Measurements from ENCODE around the gene CASK. TPM values are rescaled to one million over a fixed set of nuclear protein-coding genes. Genes with fewer than 3 reads are reported as not detected.

Gene CASK
- total and polyA plus RNA-seq, 12 donors, result 4.7 to 53.0 (median 41.3) TPM

DNA sequence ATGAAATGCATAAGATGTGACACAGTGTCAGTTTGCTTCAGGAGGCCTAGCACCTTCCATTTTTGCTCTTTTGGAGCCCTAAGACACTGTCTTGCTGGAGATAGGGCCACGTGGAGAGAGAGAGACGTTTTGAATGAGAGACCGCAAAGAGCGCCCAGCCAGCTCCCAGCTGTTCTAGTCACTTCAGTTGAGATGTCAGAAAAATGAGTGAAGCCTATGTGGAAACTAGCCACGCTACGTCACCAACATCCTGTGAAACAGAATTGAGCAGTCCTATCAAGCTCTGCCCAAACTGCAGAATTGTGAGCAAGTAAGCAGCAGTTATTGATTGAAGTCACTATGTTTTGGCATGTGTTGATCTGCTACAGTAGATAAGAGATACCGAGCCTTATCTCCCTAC, 186.3 kb downstream of the CASK start:
- no peak for DNase-seq
- Histone ChIP-seq H3K9me3 (replicated peaks in 1 of 3) (no peaks in the 10 kb centered on the region), H3K4me1 (replicated peaks in 1 of 2) (no peaks in the 10 kb centered on the region), H3K4me3 (no peak overlapping the region), H3K27me3 (no peaks in the 10 kb centered on the region), H3K27ac (no peak overlapping the region), H3K36me3 (replicated peaks in 1 of 2) (no peaks in the 10 kb centered on the region)
- TF ChIP-seq POLR2A (IDR thresholded peaks at IDR 0.05), result no peak
- TF ChIP-seq, protein P1, sequence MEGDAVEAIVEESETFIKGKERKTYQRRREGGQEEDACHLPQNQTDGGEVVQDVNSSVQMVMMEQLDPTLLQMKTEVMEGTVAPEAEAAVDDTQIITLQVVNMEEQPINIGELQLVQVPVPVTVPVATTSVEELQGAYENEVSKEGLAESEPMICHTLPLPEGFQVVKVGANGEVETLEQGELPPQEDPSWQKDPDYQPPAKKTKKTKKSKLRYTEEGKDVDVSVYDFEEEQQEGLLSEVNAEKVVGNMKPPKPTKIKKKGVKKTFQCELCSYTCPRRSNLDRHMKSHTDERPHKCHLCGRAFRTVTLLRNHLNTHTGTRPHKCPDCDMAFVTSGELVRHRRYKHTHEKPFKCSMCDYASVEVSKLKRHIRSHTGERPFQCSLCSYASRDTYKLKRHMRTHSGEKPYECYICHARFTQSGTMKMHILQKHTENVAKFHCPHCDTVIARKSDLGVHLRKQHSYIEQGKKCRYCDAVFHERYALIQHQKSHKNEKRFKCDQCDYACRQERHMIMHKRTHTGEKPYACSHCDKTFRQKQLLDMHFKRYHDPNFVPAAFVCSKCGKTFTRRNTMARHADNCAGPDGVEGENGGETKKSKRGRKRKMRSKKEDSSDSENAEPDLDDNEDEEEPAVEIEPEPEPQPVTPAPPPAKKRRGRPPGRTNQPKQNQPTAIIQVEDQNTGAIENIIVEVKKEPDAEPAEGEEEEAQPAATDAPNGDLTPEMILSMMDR (IDR thresholded peaks at IDR 0.05), result no peak
- 66 to 82% (median 77%) methylated on average over 7 of the region's 7 CpGs for WGBS, 4 donors
- intact Hi-C loops (cut with DNase I), result no loop called here

DNA sequence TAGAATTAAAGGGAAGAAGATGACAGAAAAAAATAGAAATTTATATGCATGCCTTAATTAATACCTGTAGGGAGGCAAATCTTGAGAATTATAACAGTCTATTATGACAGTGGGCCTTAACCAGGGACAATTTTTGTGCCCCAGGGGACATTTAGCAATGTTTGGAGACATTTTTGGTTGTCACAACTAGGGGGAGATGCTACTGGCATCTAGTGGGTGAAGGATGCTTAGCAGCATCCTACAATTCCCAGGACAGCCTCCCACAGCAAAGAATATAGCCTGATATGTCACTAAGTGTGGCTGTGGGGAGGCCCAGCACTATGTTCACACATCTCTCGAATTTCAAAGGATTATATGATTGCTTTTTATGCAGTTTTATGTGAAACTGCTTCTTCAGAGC, 188.8 kb downstream of the CASK start:
- Histone ChIP-seq H3K27me3 (no peaks in the 10 kb centered on the region), H3K4me1 (replicated peaks in 1 of 2) (no peaks in the 10 kb centered on the region), H3K36me3 (replicated peaks in 1 of 2) (no peaks in the 10 kb centered on the region), H3K4me3 (no peak overlapping the region), H3K9me3 (replicated peaks in 1 of 3) (no peaks in the 10 kb centered on the region), H3K27ac (no peak overlapping the region)
- intact Hi-C loops (cut with DNase I), result no loop called here
- TF ChIP-seq, protein P1 (IDR thresholded peaks at IDR 0.05), result peak in 5 of 6 experiments; percentile 25 to 54 (median 46)
- TF ChIP-seq POLR2A (IDR thresholded peaks at IDR 0.05), result no peak
- DNase-seq, result peak in 2 of 7 donors; percentile 18 to 23
- WGBS, 4 donors, result 19 to 35% (median 20%) methylated on average over 1 of the region's 1 CpG

DNA sequence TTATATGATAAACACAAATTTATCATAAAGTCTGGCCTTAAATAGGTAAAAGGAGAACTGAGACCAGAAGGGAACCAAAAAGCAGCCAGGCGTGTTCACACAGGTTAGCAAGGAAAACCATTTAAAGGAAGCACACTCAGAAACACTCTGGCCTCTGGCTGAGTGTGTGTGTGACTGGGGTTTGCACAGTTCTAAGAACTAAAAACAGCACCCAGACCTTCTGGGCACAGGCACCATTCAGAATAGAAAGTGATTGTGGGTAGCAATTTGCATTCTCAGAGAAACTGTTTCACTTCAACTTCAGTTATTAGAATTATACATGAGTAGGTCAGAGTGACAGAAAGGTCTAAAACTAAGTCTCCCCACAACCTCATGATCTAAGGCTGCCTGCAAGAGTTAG, 189.4 kb downstream of the CASK start:
- Histone ChIP-seq H3K27ac (no peak overlapping the region), H3K4me1 (replicated peaks in 1 of 2) (no peaks in the 10 kb centered on the region), H3K4me3 (no peak overlapping the region), H3K9me3 (replicated peaks in 1 of 3) (no peaks in the 10 kb centered on the region), H3K36me3 (replicated peaks in 1 of 2) (no peaks in the 10 kb centered on the region), H3K27me3 (no peaks in the 10 kb centered on the region)
- intact Hi-C loops (cut with DNase I), result no loop called here
- DNase-seq, result no peak
- no peak for TF ChIP-seq POLR2A (IDR thresholded peaks at IDR 0.05)
- TF ChIP-seq, protein P1 (IDR thresholded peaks at IDR 0.05), result no peak
- WGBS, 4 donors, result 55 to 100% (median 65%) methylated on average over 1 of the region's 1 CpG

DNA sequence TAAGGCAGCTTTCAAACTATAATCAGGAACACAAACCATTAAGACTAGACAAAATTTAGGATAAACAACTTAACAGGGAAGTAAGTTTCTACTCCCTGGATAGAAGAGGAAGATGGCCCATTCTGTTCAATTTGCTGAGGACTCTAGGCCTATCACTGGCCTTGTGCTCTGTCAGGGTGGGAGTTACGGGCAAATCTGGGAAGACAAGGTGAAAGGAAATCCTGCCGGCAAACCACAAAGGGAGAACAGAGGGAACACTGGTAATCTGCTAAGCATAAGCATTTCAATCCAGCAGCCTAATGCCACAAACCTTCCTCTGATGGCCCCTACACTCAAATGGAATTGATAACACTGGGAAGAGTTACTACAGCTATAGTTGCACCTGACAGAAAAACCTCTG, 191.1 kb downstream of the CASK start:
- intact Hi-C loops (cut with DNase I), result no loop called here
- no peak for DNase-seq
- no peaks in the 10 kb centered on the region for H3K9me3 ChIP-seq (replicated peaks in 1 of 3)
- WGBS, 4 donors, result 73 to 92% (median 79%) methylated on average over 2 of the region's 2 CpGs
- H3K27ac ChIP-seq, result no peak overlapping the region
- TF ChIP-seq, protein P1 (IDR thresholded peaks at IDR 0.05), result no peak
- no peak overlapping the region for H3K4me3 ChIP-seq
- H3K27me3 ChIP-seq, result no peaks in the 10 kb centered on the region
- no peaks in the 10 kb centered on the region for H3K4me1 ChIP-seq (replicated peaks in 1 of 2)
- H3K36me3 ChIP-seq (replicated peaks in 1 of 2), result no peaks in the 10 kb centered on the region

All from adrenal gland (tissue), 12 donors.